Measurements from ENCODE around the gene TRAPPC10.
A peak's percentile ranks its signal among the peaks of the same experiment; 100 is the strongest.

The TRAPPC10 gene, protein sequence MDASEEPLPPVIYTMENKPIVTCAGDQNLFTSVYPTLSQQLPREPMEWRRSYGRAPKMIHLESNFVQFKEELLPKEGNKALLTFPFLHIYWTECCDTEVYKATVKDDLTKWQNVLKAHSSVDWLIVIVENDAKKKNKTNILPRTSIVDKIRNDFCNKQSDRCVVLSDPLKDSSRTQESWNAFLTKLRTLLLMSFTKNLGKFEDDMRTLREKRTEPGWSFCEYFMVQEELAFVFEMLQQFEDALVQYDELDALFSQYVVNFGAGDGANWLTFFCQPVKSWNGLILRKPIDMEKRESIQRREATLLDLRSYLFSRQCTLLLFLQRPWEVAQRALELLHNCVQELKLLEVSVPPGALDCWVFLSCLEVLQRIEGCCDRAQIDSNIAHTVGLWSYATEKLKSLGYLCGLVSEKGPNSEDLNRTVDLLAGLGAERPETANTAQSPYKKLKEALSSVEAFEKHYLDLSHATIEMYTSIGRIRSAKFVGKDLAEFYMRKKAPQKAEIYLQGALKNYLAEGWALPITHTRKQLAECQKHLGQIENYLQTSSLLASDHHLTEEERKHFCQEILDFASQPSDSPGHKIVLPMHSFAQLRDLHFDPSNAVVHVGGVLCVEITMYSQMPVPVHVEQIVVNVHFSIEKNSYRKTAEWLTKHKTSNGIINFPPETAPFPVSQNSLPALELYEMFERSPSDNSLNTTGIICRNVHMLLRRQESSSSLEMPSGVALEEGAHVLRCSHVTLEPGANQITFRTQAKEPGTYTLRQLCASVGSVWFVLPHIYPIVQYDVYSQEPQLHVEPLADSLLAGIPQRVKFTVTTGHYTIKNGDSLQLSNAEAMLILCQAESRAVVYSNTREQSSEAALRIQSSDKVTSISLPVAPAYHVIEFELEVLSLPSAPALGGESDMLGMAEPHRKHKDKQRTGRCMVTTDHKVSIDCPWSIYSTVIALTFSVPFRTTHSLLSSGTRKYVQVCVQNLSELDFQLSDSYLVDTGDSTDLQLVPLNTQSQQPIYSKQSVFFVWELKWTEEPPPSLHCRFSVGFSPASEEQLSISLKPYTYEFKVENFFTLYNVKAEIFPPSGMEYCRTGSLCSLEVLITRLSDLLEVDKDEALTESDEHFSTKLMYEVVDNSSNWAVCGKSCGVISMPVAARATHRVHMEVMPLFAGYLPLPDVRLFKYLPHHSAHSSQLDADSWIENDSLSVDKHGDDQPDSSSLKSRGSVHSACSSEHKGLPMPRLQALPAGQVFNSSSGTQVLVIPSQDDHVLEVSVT

DNA sequence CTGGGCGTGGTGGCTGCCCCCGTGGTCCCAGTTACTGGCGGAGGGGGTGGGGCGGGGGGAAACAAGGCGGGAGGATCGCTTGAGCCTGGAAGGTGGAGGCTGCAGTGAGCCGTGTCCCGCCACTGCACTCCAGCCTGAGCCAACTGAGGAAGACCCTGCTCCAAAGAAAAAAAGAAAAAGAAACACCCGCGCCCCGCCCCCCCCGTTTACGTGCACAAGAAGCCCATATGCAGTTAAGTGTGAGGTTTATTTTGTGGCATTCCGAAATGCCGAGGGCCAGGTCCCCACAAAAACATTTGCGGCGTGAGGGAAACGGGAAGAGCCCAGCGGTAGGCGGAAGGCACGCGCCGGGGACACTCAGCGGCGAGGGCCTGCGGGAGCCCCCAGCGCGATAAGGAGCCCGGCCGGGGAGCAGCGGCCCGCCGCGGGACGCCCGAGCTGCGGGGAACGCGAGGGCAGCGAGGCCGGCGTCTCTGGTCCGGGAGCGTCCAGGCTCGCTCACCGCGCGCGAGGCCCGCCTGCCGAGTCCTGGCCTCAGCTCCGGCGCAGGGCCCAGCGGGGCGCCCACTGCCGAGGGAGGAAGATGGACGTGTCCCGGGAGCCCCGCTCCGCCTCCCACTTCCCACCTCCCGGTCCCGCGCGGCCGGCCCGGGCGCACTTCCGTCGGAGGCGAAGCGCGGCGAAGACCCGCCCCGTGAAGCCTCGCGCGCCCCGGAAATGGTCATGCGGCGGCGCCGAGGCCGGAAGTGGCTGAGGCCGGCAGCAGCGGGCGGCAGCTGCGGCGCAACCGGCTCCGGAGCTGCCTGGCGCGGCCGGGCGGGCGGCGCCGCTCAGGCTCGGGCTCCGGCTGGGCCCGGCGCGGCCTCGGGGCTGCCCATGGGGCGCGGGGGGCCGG, at the start of gene TRAPPC10:
Gene TRAPPC10 (plus strand): TSS at position 731 of the 895 bp plus-strand sequence. CDS start 185 bp downstream, outside the sequence.
- TF ChIP-seq ZNF274 (IDR thresholded peaks at IDR 0.05; ENCODE audit: low read depth, low read length) = no peak
- peak within 1 kb of the TSS; percentile 76 for H3K4me3 ChIP-seq (ENCODE audit: low read length)

DNA sequence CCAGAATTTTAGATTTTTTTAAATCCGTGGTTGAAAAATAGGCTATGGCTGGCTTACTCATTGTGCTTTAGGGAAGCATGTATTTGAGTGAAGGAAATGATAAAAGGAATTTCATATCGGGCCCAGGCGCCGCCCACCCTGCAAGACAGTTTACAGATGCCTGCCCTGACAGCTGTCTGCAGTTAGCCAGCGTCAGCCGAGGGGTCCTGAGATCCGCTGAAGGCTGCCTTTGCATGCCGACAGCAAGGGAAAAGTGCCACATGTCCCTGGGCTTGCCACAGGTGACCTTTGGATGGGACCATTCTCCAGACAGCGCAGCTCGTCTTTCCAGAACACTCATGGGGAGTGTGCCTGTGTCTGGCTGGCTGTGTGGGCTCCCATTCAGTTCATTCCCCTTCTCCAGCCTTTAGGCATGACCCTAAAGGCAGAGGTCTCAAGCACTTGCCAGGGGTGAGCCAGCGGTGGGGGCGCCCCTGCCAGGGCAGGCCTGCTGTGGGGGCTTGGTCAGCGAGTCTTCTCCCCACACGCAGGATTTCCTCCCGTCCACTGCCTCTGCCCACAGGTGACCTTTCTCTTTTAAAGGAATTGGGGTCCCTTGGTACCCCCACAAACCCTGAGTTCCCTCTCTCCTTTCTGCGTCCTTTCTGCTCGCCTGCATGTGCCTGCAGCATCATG, 46.1 kb upstream of the TRAPPC10 start:
- no peak for TF ChIP-seq ZNF274 (IDR thresholded peaks at IDR 0.05; ENCODE audit: low read depth, low read length)
- no peak overlapping the region for H3K4me3 ChIP-seq (ENCODE audit: low read length)

DNA sequence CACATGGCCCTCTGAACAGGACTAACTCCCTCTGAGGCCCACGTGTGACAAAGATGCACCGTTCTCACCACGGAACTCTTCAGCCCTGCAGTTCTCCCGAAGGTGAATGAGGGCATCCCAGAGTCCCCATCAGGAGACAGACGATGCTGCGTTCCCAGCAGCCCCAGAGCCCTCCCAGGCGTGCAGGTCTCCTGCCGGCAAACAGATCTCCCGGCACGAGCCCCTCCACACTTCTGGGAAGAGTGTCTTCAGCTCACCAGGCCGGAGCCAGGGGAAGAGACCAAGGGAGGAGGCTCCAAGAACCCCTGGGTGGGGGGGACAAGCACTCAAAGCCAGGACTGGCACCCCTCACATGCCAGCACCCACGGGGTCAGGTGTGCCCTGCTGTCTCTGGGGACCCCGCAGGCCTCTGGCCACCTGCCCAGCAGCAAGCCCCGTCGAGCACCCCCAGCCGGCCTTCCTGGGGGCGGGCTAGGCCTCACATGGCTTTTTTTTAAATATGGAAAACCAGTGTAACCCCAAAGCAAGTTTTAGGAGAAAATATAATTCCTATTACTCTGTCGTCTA, 45.1 kb upstream of the TRAPPC10 start:
- no peak for TF ChIP-seq ZNF274 (IDR thresholded peaks at IDR 0.05; ENCODE audit: low read depth, low read length)
- H3K4me3 ChIP-seq (ENCODE audit: low read length) = no peak overlapping the region

DNA sequence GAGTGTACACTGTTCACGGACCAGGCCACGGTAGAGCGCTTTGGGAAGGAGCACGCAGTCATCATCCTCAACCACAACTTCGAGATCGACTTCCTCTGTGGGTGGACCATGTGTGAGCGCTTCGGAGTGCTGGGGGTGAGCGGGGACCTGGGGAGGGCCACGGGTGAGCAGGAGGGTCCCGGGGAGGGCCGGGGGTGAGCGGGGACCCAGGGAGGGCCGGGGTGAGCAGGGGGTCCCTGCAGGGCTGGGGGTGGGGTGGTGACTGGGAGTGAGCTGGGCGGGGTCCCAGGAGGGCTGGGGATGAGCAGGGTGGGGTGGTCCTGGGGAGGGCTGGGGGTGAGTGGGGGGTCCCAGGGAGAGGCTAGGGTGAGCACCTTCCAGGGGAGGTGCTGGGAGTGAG, 44.1 kb upstream of the TRAPPC10 start:
- no peak for TF ChIP-seq ZNF274 (IDR thresholded peaks at IDR 0.05; ENCODE audit: low read depth, low read length)
- no peak overlapping the region for H3K4me3 ChIP-seq (ENCODE audit: low read length)

DNA sequence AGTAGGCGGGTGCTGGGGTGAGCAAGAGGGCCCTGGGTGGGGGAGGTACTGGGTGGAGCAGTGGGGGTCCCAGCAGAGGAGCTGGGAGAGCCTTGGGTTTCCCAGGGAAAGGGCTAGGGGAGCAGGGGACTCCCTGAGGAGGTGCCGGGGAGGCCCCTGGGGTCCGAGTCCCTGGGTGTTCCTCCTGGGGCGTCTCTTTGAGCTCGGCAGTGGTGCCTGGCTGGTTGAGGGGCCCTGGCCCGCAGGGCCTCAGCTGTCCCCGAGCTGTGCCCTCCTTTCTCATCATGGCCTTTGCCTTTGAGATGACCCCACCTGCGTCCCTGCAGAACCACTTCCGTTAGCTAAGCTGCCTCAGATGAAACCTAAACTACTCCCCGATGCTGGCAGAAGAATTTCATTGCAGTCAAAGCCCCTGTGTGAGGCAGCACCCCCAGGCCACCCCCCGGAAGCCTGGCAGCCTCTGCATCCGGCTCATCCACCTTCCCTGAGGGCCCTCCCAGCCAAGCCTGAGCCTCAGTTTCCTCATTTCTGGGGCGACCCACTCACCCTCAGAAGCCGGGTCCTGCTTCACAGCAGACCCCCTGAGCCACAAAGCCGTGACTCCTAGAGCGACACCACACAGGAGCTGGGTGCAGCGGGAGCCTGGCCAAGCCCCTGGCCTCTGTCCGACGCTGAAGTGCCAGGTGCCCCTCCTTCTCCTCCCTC, 43.5 kb upstream of the TRAPPC10 start:
- no peak for TF ChIP-seq ZNF274 (IDR thresholded peaks at IDR 0.05; ENCODE audit: low read depth, low read length)
- no peak overlapping the region for H3K4me3 ChIP-seq (ENCODE audit: low read length)

DNA sequence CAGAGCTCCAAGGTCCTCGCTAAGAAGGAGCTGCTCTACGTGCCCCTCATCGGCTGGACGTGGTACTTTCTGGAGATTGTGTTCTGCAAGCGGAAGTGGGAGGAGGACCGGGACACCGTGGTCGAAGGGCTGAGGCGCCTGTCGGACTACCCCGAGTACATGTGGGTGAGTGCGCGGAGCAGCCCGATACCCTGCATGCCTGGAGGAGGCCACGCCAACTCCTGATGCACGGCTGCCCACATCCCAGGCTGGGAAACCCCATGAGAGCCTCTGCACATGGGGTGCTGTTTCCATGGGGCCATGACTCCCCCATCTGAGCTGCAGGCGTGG, 43.0 kb upstream of the TRAPPC10 start:
- no peak overlapping the region for H3K4me3 ChIP-seq (ENCODE audit: low read length)
- no peak for TF ChIP-seq ZNF274 (IDR thresholded peaks at IDR 0.05; ENCODE audit: low read depth, low read length)

DNA sequence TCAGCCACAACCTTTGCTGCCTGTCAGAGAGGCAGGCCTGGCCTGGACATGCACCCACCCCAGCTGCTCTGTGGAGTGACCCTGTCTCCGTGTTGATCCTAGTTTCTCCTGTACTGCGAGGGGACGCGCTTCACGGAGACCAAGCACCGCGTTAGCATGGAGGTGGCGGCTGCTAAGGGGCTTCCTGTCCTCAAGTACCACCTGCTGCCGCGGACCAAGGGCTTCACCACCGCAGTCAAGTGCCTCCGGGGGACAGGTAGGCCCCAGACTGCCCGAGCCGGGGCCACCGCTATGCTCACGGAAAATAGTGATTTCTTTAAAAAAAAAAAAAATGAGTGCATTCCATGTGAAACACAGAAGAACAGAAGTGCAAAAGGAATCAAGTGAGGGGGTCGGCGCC, 41.6 kb upstream of the TRAPPC10 start:
- no peak for TF ChIP-seq ZNF274 (IDR thresholded peaks at IDR 0.05; ENCODE audit: low read depth, low read length)

DNA sequence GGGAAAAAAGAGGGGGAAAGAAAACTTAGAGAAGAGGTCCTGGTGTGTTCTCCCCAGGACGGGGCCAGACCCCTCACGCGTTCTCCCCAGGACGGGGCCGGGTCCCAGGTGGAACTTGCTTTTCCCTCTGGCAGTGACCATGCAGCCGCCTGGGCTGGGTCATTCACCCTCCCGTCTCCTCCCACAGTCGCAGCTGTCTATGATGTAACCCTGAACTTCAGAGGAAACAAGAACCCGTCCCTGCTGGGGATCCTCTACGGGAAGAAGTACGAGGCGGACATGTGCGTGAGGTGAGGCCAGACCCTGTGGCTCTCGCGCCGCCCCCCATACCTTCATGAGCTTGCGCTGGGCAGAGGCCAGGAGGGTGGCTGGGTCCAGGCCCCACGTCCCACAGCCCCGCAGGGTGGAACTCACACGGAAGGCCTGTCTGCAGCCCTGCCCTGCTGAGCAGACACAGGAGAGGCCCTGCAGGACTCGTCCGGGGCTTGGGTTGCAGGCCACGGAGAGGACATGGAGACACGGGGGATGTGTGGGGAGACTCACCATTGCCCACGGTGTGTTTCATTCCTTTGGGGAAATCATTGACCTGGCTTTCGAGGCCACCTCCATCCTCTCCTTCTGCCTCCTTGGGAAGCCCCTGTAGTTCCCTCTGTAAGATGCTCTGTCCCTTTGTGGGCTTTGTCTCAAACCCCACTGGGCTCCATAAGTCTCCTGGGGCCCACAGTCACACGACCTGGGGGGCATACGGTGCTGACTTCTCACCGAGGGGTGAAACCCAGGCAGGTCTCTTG, 40.7 kb upstream of the TRAPPC10 start:
- TF ChIP-seq ZNF274 (IDR thresholded peaks at IDR 0.05; ENCODE audit: low read depth, low read length) = no peak
- H3K4me3 ChIP-seq (ENCODE audit: low read length) = no peak overlapping the region

More for the DNA sequence above, 41.6 kb upstream of the TRAPPC10 start:
- H3K4me3 ChIP-seq (ENCODE audit: low read length) = no peak overlapping the region

DNA sequence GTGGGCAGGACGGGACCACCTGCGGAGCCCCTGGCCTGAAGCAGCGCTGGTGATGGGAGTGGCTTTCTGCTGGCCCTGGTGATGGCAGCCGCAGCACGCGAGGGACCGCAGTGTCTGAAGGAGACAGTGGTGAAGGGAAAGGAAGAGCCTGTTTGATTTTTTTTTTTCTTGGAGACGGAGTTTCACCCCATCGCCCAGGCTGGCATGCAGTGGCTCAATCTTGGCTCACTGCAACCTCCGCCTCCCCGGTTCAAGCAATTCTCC, 40.2 kb upstream of the TRAPPC10 start:
- TF ChIP-seq ZNF274 (IDR thresholded peaks at IDR 0.05; ENCODE audit: low read depth, low read length) = no peak
- H3K4me3 ChIP-seq (ENCODE audit: low read length) = no peak overlapping the region

DNA sequence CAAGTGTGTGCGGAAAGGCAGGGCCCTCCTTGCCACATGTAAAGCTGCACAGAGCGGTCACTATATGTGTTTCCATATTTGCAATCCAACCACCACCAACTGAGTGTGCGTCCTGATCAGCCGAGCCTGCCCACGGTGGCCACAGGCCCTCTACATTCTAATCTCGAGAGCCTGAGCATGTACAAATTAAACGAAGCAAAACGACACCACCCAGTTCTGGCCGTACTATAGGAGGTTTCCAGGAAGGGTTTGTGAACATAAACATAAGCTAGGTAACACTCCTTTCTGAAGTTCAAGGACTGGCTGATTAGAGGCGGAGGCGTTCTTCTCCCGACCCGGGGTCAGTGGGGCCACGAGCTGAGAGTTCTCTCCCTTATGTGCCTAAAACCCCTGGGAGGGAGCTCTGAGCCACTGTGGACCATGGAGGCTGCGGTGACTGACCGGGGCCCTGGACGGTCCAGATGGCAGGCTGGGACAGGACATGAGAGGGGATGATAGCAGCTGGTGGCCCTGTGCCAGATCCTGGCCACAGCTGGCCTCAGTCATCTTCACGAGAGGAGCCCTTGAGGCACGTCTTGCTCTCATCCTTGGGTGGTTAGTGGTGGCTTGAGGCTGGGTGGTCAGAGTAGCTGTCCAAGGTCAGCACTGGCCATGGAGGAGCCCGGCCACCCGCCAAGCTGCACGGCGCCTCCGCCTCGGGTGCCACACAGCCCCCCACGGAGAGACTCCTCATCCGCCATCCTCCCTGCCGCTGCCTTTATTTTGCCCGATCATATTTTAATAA, 39.1 kb upstream of the TRAPPC10 start:
- TF ChIP-seq ZNF274 (IDR thresholded peaks at IDR 0.05; ENCODE audit: low read depth, low read length) = no peak
- no peak overlapping the region for H3K4me3 ChIP-seq (ENCODE audit: low read length)

DNA sequence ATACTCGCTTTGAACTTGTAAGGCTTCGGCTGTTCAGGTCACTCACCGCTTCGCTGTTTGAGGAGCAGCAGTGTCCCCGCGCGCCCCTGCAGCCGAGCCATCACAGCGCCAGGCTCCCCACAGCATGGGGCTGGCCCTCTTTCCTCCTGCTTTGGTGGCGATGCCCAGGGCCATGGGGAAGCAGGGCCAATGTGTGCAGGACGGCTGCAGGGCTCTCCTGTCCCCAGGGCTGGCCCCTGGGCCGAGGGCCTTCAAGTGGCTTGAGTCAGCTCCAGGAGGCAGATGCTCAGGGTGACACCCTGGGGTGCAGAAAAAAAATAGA, 38.5 kb upstream of the TRAPPC10 start:
- no peak for TF ChIP-seq ZNF274 (IDR thresholded peaks at IDR 0.05; ENCODE audit: low read depth, low read length)
- no peak overlapping the region for H3K4me3 ChIP-seq (ENCODE audit: low read length)
